NCI-H1105 (cell line): Measurements from ENCODE around the gene PLCH2.

ENCODE experiments used
- DNase-seq: peaks from one replicate; lab custom pipeline; 2025; lab: John Stamatoyannopoulos, UW

The PLCH2 gene

DNA sequence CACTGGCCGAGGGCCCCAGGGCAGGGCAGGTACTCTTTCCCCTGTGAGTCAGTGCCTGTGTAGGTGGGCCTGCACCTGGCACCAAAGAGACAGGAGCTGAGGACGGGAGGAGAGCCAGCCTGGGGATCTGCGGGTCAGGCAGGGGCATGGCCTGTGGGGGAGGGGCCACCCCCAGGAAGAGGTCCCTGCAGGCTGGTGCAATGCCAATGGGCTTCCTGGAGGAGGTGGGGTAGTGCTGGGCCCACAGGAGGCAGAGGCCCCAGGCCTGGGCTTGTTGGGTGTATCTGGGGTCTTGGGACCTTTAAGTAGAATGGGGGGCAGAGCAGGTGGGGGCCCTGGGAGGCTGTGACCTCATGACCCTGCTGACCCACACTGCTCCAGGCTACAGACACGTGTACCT, 23.2 kb downstream of the PLCH2 start:
- DNase-seq = no peak

DNA sequence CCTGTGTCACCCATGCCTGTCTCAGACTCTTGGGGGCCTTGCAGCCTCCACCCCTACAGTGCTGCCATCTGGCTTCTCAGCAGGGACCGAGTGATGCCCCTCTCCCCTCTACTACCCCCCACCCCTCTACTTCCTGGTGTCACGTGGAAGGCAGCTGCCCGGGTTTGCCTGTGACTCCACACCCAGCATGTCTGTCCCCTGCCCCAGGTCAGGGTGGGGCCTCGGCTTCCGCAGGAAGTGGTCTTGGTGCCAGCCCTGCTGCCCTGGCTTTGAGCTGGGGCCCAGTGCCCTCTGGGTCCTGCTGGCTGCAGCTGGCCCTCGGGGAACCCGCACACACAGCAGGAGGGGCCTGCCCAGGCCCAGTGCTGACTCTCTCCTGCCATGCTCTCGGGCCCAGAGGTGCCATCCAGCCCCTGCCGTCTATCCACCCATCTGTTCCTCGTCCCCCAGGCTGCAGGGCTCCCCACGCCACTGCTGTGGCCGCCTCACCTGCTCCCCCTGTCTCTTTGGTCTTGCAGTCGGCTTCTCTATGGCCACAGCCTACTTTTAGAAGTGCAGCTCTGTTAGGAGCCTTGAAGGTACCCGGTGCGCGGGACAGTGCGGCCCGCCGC, 24.0 kb downstream of the PLCH2 start:
- DNase-seq = no peak

GRCh38 chr1:2501041-2501819, 25.1 kb downstream of the PLCH2 start:
- DNase-seq = no peak

GRCh38 chr1:2501820-2502119, 25.7 kb downstream of the PLCH2 start:
- no peak for DNase-seq

DNA sequence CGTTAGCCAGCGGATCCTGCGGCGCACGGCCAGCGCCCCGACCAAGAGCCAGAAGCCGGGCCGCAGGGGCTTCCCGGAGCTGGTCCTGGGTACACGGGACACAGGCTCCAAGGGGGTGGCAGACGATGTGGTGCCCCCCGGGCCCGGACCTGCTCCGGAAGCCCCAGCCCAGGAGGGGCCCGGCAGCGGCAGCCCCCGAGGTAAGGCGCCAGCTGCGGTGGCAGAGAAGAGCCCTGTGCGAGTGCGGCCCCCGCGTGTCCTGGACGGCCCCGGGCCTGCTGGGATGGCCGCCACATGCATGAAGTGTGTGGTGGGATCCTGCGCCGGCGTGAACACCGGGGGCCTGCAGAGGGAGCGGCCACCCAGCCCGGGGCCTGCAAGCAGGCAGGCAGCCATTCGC, 26.1 kb downstream of the PLCH2 start:
- no peak for DNase-seq

DNA sequence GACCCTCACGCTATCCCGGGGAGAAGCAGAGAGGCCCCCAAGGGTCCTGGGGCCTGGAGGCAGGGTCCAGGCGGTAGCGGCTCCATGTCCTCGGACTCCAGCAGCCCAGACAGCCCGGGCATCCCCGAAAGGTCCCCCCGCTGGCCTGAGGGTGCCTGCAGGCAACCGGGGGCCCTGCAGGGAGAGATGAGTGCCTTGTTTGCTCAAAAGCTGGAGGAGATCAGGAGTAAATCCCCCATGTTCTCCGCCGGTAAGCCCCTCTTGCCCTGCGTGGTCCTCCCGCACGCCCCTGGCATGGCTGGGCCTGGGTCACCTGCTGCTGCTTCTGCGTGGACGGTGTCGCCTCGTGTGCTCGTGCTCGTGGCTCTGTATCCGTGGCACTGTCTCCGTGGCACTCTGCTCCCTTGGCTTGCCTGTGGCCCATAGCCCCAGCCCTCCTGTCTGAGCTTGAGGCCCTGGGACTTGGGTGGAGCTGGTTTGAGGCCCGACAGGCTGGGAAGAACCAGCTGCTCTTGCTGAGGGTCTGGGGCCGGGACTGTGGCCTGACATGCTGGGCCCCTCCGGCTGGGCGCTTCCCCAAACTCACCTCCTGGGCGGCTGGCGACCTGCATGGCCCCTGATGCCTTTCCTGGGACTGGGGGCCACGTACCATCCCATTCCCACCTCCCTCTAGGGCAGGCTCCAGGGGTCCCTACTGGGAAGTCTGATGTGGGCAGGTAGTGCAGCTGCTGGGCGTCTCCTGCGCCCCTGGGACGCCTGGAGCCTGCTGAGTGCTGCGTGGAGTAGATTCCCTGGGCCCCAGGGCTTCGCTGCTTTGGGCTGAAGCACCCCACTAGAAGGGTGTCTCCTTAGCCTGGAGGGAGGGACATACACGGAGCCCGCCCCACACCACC, 26.8 kb downstream of the PLCH2 start:
- DNase-seq = no peak

DNA sequence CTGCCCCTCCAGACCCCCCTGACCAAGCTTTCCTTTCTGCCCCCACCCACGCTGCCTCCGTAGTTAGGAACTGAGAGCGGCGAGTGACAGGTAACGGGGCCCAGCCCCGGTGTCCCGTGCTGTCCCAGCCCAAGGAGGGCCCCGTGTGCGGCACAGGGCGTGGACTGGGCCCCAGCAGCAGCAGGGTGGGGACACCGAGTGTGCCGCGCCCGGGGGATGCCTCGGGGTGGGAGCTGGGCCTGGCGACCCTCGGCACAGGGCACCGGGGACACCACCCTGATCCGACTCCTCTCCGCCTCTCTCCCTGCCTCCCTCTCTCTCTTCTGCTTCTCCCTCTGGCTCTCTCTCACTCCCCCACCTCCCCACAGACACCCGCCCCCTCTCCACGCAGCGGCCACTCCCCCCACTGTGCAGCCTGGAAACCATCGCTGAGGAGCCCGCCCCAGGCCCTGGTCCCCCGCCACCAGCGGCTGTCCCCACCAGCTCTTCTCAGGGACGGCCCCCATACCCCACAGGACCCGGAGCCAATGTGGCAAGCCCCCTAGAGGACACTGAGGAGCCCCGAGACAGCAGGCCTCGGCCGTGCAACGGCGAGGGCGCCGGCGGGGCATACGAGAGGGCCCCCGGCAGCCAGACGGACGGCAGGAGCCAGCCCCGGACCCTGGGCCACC, 27.6 kb downstream of the PLCH2 start:
- no peak for DNase-seq

- no peak for DNase-seq
Measured at GRCh38 chr1:2504225-2504948, 28.3 kb downstream of the PLCH2 start.

DNA sequence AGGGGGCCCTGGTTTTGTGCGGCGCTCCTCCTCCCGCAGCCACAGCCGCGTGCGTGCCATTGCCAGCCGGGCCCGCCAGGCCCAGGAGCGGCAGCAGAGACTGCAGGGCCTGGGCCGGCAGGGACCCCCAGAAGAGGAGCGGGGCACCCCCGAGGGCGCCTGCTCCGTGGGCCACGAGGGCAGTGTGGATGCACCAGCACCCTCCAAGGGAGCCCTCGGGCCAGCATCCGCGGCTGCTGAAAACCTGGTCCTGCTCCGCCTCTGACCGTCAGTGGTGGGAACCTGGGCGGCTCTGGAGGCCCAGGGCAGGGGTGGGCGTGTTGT, 28.8 kb downstream of the PLCH2 start:
- DNase-seq = no peak

GRCh38 chr1:2505461-2505994, 29.4 kb downstream of the PLCH2 start:
- no peak for DNase-seq

- DNase-seq = no peak
Measured at GRCh38 chr1:2506007-2506860, 30.1 kb downstream of the PLCH2 start.

- DNase-seq = no peak
Measured at GRCh38 chr1:2506901-2507565, 30.9 kb downstream of the PLCH2 start.

DNA sequence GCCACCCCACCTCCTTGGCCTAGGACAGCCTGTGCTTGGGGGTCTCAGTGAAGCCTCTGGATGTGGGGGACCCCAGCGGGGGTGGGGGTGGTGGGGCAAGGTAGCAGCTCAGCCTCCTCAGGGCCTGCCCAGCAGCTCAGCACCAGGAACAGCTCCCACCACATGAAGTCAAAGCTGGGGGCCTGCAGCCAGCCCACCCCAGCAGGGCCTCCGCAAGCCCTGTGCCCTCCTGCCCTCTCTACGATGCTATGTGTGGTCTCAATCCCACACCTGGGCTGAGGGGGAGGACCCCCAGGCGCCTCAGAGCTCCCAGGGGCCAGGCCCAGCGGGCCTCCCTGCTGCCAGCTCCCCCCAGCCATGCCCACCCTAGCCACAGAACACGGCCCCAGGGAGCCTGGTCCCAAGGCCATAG, 31.7 kb downstream of the PLCH2 start:
- DNase-seq = no peak

GRCh38 chr1:2508180-2508579, 32.1 kb downstream of the PLCH2 start:
- no peak for DNase-seq

DNA sequence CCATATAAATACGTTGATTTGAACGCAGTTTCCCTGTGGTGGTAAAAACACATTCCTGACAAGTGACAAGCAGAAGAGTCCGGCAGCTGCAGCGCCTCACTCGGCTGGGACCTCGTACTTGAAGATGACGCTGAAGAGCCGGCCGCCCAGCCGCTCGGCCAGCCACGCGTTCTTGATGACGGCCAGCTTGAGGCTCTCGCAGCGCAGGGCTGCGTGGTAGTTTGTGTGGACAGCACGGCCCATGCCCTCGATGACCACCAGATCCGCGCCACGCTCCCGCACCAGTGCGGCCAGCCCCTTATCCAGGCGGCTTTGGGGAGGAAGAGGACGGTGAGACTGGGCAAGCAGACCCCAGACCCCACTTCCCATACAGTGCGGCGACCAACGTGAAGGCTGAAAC, 32.7 kb downstream of the PLCH2 start:
- DNase-seq = no peak

DNA sequence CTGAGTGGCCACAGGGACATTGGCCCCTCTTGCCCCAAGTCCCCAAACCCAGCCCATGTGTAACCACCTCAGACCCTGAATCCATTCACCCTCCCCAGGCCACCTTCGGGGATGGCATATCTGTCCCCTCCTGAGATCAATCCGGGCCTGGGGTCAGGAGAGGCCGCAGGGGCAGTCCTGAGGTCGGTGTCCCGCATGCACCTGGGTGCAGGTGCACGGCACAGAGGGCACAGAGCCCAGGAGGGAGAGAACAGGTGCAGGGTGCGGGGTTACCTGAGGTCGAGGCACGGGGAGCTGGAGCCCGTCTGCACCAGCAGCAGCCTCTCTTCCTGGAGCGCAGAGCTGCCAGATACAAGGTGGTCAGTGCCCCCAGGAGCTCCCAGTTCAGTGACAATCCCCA, 33.5 kb downstream of the PLCH2 start:
- no peak for DNase-seq

DNA sequence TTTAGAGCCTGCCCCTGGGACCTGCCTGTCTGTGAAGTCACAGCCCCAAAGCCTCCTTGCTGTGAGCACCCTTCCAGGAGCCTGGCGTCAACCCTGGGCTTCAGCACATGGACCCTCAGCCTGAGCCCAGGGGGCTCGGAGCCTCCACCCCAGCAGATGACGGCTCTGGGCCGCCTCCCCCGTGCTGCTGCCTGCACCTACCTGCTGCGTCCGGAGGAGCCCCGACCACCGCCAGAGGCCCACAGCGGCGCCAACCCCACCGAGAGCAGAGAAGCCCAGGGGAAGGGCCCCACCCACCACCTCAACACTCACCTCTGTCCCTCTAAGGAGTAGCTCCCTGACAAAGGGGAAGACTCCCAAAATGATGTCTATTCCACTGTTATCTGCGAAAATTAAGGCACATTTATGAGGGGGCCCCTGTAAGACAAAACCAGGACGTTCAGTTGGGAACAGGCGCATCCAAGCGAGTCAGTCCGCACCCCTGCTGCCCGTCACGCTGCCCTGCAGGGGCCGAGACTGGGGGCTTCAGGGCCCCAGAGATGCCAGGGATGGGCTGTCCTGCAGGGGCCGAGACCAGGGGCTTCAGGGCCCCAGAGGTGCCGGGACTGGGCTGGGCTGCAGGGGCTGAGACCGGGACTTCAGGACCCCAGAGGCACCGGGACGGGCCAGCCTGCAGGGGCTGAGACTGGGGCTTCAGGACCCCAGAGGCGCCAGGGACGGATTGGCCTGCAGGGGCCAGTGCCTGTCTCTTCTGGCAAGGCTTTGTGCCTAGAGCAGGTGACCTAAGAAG, 34.5 kb downstream of the PLCH2 start:
- DNase-seq = no peak

DNA sequence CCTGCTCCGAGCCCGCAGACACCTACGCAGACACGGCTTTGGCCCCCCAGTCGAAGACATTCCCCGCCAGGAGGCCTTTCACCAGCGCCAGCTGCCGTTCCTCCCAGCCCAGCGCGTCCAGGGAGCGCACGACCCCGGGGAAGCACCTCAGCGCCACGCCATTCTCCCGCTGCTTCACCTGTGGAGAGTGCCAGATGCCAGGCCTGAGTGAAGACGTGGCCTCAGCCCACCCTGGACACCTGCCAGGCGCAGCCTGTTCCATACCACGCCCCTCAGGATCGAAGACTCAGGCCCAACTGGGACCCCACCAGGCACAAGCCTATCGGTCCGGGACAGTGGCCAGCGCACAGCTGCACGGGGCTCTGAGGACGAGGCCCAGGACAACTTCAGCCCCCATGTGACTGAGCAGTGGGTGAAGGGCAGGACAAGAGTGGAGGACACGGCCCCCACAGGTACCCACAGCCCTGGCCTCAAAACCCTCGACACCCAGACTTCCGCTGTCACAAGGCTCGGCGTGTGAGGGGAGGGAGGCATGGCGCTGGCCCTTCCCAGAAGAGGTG, 36.9 kb downstream of the PLCH2 start:
- DNase-seq = no peak
